H1 (cell line): ENCODE results near the gene COL8A2. TPM values are rescaled to one million over a fixed set of nuclear protein-coding genes. Genes with fewer than 3 reads are reported as not detected.

ENCODE experiments used
- CTCF ChIA-PET: fragments of 300-600 bp; sonication (Branson Sonifier 250); formaldehyde crosslinking; loops from one replicate; lab custom pipeline; 2021; ENCODE audit not compliant: partially characterized antibody; lab: Charles Lee
- POLR2A ChIA-PET: fragments of 300-600 bp; sonication (Branson Sonifier 250); formaldehyde crosslinking; loops from one replicate; lab custom pipeline; 2021; ENCODE audit warnings: inconsistent platforms; ENCODE audit not compliant: partially characterized antibody; lab: Charles Lee
- DNase-seq, 2 experiments: peaks; one replicate each; pipeline versions ENCODE4 v3.0.0 to v3.0.0-alpha.2; 2010 to 2022; ENCODE audit warnings: low spot score in 2 of 2, low read depth in 1 of 2, mixed read lengths in 1 of 2
- FAIRE-seq: peaks from 2 replicates; lab custom pipeline; 2011; peaks lifted over from hg19 to GRCh38; lab: Jason Lieb, UNC
- H2AFZ ChIP-seq: 2 replicates; pipeline ENCODE4 v1.8.1; 2012; ENCODE audit warnings: low read length, inconsistent platforms
- H2AK5ac ChIP-seq: 2 replicates; pipeline ENCODE4 v1.6.1; 2013; ENCODE audit warnings: low read depth, low read length
- H2BK120ac ChIP-seq: replicated peaks from 2 replicates; pipeline ENCODE3; 2013; ENCODE audit warnings: low read depth, low read length, inconsistent platforms
- H2BK12ac ChIP-seq: 2 replicates; pipeline ENCODE4 v1.6.1; 2013; ENCODE audit warnings: low read depth, low read length
- H2BK15ac ChIP-seq: 2 replicates; pipeline ENCODE4 v1.6.1; 2013; ENCODE audit warnings: low read length
- H2BK20ac ChIP-seq: 2 replicates; pipeline ENCODE4 v1.6.1; 2013; ENCODE audit warnings: low read length
- H2BK5ac ChIP-seq: 2 replicates; pipeline ENCODE4 v1.6.1; 2013; ENCODE audit warnings: low read depth, low read length
- H3K14ac ChIP-seq: 2 replicates; pipeline ENCODE4 v1.6.1; 2013; ENCODE audit warnings: inconsistent platforms; ENCODE audit not compliant: insufficient read length
- H3K18ac ChIP-seq: 2 replicates; pipeline ENCODE4 v1.6.1; 2013; ENCODE audit warnings: low read length; ENCODE audit errors: extremely low read depth
- H3K23ac ChIP-seq: 2 replicates; pipeline ENCODE4 v1.6.1; 2013; ENCODE audit warnings: inconsistent platforms; ENCODE audit not compliant: insufficient read length
- H3K23me2 ChIP-seq: 2 replicates; pipeline ENCODE4 v1.6.1; 2013; ENCODE audit warnings: low read depth, low read length
- H3K27ac ChIP-seq: 2 replicates; pipeline ENCODE4 v1.6.1; 2011; ENCODE audit warnings: low read depth, low read length, inconsistent platforms
- H3K27me3 ChIP-seq, 4 experiments: replicated peaks in 1 of 4; 1 replicate in 1 of 4; 2 replicates in 3 of 4; pipeline versions ENCODE4 v1.6.1 to v1.8.1; 2011 to 2013; ENCODE audit warnings: low read length in 3 of 4, mild to moderate bottlenecking in 3 of 4, inconsistent platforms in 2 of 4, mixed read lengths in 2 of 4, moderate library complexity in 1 of 4; ENCODE audit not compliant: control insufficient read depth in 3 of 4, insufficient read depth in 3 of 4; ENCODE audit errors: extremely low read depth in 1 of 4
- H3K36me3 ChIP-seq, 4 experiments: 2 replicates each; pipeline versions ENCODE4 v1.6.1 to v1.8.1; 2011 to 2013; ENCODE audit warnings: mild to moderate bottlenecking in 4 of 4, low read length in 3 of 4, moderate library complexity in 2 of 4, control low read depth in 1 of 4, inconsistent platforms in 1 of 4; ENCODE audit not compliant: insufficient read depth in 4 of 4, control insufficient read depth in 2 of 4
- H3K4ac ChIP-seq: replicated peaks from 2 replicates; pipeline ENCODE3; 2013; ENCODE audit warnings: low read length, low read depth, mixed read lengths, inconsistent platforms; ENCODE audit not compliant: insufficient read length
- H3K4me1 ChIP-seq, 4 experiments: replicated peaks in 1 of 4; 1 replicate in 1 of 4; 2 replicates in 3 of 4; pipeline versions ENCODE4 v1.6.1 to v1.8.1; 2011 to 2013; ENCODE audit warnings: low read length in 3 of 4, inconsistent platforms in 2 of 4, mixed read lengths in 1 of 4; ENCODE audit not compliant: insufficient read depth in 4 of 4, control insufficient read depth in 3 of 4
- H3K4me2 ChIP-seq, 2 experiments: 2 replicates each; pipeline versions ENCODE4 v1.6.1 to v1.8.1; 2011 to 2013; ENCODE audit warnings: low read depth in 2 of 2, low read length in 2 of 2, control low read depth in 1 of 2, inconsistent platforms in 1 of 2, mild to moderate bottlenecking in 1 of 2; ENCODE audit not compliant: insufficient read depth in 1 of 2
- H3K4me3 ChIP-seq, 4 experiments: fragments of 200-600, 300-600 bp in 1 of 4; sonication (generic), shearing (Covaris generic), sonication (Bioruptor Twin) in 1 of 4; 2 replicates each; pipeline versions ENCODE4 v1.5.1 to v1.8.1; 2011 to 2016; ENCODE audit warnings: low read length in 4 of 4, low read depth in 3 of 4, control low read depth in 2 of 4, inconsistent platforms in 2 of 4, mild to moderate bottlenecking in 2 of 4, mixed read lengths in 1 of 4, moderate library complexity in 1 of 4; ENCODE audit not compliant: insufficient read depth in 2 of 4; ENCODE audit errors: extremely low read depth in 1 of 4
- H3K56ac ChIP-seq: replicated peaks from 2 replicates; pipeline ENCODE3; 2013; ENCODE audit warnings: low read depth, mild to moderate bottlenecking, mixed read lengths, low read length, inconsistent platforms; ENCODE audit not compliant: insufficient read length
- H3K79me1 ChIP-seq: 2 replicates; pipeline ENCODE4 v1.6.1; 2013; ENCODE audit warnings: low read depth, low read length, control low read depth
- H3K79me2 ChIP-seq, 2 experiments: 2 replicates each; pipeline versions ENCODE4 v1.6.1 to v1.8.1; 2012 to 2013; ENCODE audit warnings: low read length in 2 of 2, mild to moderate bottlenecking in 2 of 2, inconsistent platforms in 1 of 2; ENCODE audit not compliant: insufficient read depth in 2 of 2, control insufficient read depth in 1 of 2
- H3K9ac ChIP-seq, 4 experiments: replicated peaks in 1 of 4; 1 replicate in 1 of 4; 2 replicates in 3 of 4; pipeline versions ENCODE4 v1.6.1 to v1.8.1; 2011 to 2013; ENCODE audit warnings: low read depth in 3 of 4, low read length in 3 of 4, control low read depth in 2 of 4, mild to moderate bottlenecking in 2 of 4, moderate library complexity in 2 of 4, inconsistent platforms in 1 of 4; ENCODE audit errors: extremely low read depth in 1 of 4
- H3K9me3 ChIP-seq, 2 experiments: 2 replicates each; pipeline versions ENCODE4 v1.6.1 to v1.8.1; 2012 to 2013; ENCODE audit warnings: mild to moderate bottlenecking in 2 of 2, moderate library complexity in 2 of 2, control low read depth in 1 of 2, inconsistent platforms in 1 of 2, low read depth in 1 of 2, low read length in 1 of 2, mixed read lengths in 1 of 2; ENCODE audit not compliant: insufficient read depth in 2 of 2
- H4K20me1 ChIP-seq, 2 experiments: replicated peaks in 1 of 2; 2 replicates each; pipeline versions ENCODE3 to v1.8.1; 2011 to 2013; ENCODE audit warnings: inconsistent platforms in 2 of 2, low read length in 2 of 2, mild to moderate bottlenecking in 1 of 2; ENCODE audit not compliant: insufficient read depth in 2 of 2, control insufficient read depth in 1 of 2
- H4K5ac ChIP-seq: 2 replicates; pipeline ENCODE4 v1.6.1; 2013; ENCODE audit warnings: low read length, low read depth, mixed read lengths, inconsistent platforms; ENCODE audit not compliant: insufficient read length
- H4K8ac ChIP-seq: 2 replicates; pipeline ENCODE4 v1.8.0; 2013; ENCODE audit warnings: mild to moderate bottlenecking, moderate library complexity, low read length, inconsistent platforms; ENCODE audit not compliant: insufficient read depth; ENCODE audit errors: extremely low read depth
- H4K91ac ChIP-seq: replicated peaks from 2 replicates; pipeline ENCODE3; 2013; ENCODE audit warnings: low read length, mixed read lengths, inconsistent platforms; ENCODE audit not compliant: insufficient read length
- BRCA1 ChIP-seq: IDR thresholded peaks from 2 replicates; pipeline ENCODE4 v1.6.1; 2012; ENCODE audit warnings: low read depth, low read length, improper control_type of control experiment
- CBX5 ChIP-seq: fragments of 300-800, 300-1000 bp; sonication (generic); IDR thresholded peaks from 2 replicates; pipeline ENCODE4 v1.7.1; 2016; ENCODE audit warnings: antibody characterized with exemption, low read length, low read depth
- EGR1 ChIP-seq: IDR thresholded peaks from 2 replicates; pipeline ENCODE4 v1.6.1; 2011; ENCODE audit warnings: low read depth, low read length, borderline replicate concordance
- EZH2 ChIP-seq: fragments of 200-600 bp; sonication (generic); IDR thresholded peaks from 2 replicates; pipeline ENCODE4 v1.7.1; 2012; ENCODE audit warnings: low read depth, mild to moderate bottlenecking, moderate library complexity, low read length, inconsistent platforms; ENCODE audit not compliant: severe bottlenecking
- FOSL1 ChIP-seq: IDR thresholded peaks from 2 replicates; pipeline ENCODE4 v1.6.1; 2011; ENCODE audit warnings: mild to moderate bottlenecking, low read depth, low read length, moderate library complexity; ENCODE audit not compliant: insufficient read depth
- GTF2F1 ChIP-seq: IDR thresholded peaks from 2 replicates; pipeline ENCODE4 v1.6.1; 2012; ENCODE audit warnings: low read depth, low read length, improper control_type of control experiment, borderline replicate concordance
- RBBP5 ChIP-seq: IDR thresholded peaks from 2 replicates; pipeline ENCODE4 v1.7.1; 2012; ENCODE audit warnings: low read depth, mild to moderate bottlenecking, inconsistent platforms, low read length, moderate library complexity, borderline replicate concordance
- SAP30 ChIP-seq: fragments of 300-600 bp; sonication (generic); IDR thresholded peaks from 2 replicates; pipeline ENCODE4 v1.7.1; 2012; ENCODE audit warnings: low read length, moderate library complexity, mild to moderate bottlenecking, inconsistent platforms; ENCODE audit not compliant: insufficient read depth, insufficient replicate concordance
- SIX5 ChIP-seq: IDR thresholded peaks from 2 replicates; pipeline ENCODE4 v1.6.1; 2011; ENCODE audit warnings: mild to moderate bottlenecking, low read depth, low read length
- SP1 ChIP-seq: IDR thresholded peaks from 2 replicates; pipeline ENCODE4 v1.6.1; 2011; ENCODE audit warnings: low read depth, low read length
- SP4 ChIP-seq: IDR thresholded peaks from 2 replicates; pipeline ENCODE4 v1.6.1; 2012; ENCODE audit warnings: low read length, inconsistent platforms
- SUZ12 ChIP-seq: fragments of 200-600 bp; sonication (generic); IDR thresholded peaks from 2 replicates; pipeline ENCODE4 v1.6.1; 2012; ENCODE audit warnings: mild to moderate bottlenecking, inconsistent platforms, low read length, moderate library complexity, mixed read lengths
- TAF1 ChIP-seq: IDR thresholded peaks from 2 replicates; pipeline ENCODE4 v1.6.1; 2011; ENCODE audit warnings: mild to moderate bottlenecking, low read depth, low read length
- ZNF274 ChIP-seq: IDR thresholded peaks from 2 replicates; pipeline ENCODE4 v1.7.0; 2012; ENCODE audit warnings: low read length, borderline replicate concordance; ENCODE audit errors: extremely low read depth
- WGBS, 2 experiments: shearing (Covaris generic) in 1 of 2; methylation state at CpG; one replicate each; pipeline versions ENCODE4 v1.1.6 to v1.1.7; 2013 to 2015; ENCODE audit warnings: low lambda C conversion rate in 2 of 2, mixed read lengths in 2 of 2, inconsistent platforms in 1 of 2, low coverage in 1 of 2, missing lambda C conversion rate in 1 of 2; ENCODE audit not compliant: insufficient replicate concordance in 2 of 2, insufficient coverage in 1 of 2, insufficient read length in 1 of 2; ENCODE audit errors: extremely low coverage in 1 of 2, missing lambda C conversion rate in 1 of 2; 5-methylcytosine and 5-hydroxymethylcytosine counted together
- polyA plus RNA-seq, 7 experiments: library from polyadenylated mRNA; depleted of rRNA in 3 of 7; stranded (reverse) in 5 of 7; unstranded in 2 of 7; fragments of >200 nt in 5 of 7; fragments of 200-250 nt in 2 of 7; gene quantifications; 1 replicate in 5 of 7; 2 replicates in 1 of 7; 4 replicates in 1 of 7; pipeline versions ENCODE4 v1.2.1 to v1.2.3, GENCODE V29; 2011 to 2013; ENCODE audit warnings: missing spikeins in 2 of 7, mixed read lengths in 2 of 7
- total RNA-seq: library from RNA; stranded (reverse); fragmentation: NEBNext Ultra II Directional; extraction: Animal tissue kit (Norgen Biotek cat#: 25700); gene quantifications from 2 replicates; pipeline ENCODE4 v1.2.1, GENCODE V29; 2021
- TF ChIP-seq, protein P1 (sequence below): IDR thresholded peaks from 2 replicates; pipeline ENCODE4 v1.6.1; 2012; ENCODE audit warnings: inconsistent platforms

COL8A2 gene
- total and polyA plus RNA-seq, 2 of the 8 experiments (the other 6 are each of a cell fraction or from before 2014, with no cell fraction given), result 2.1 to 2.8 TPM

DNA sequence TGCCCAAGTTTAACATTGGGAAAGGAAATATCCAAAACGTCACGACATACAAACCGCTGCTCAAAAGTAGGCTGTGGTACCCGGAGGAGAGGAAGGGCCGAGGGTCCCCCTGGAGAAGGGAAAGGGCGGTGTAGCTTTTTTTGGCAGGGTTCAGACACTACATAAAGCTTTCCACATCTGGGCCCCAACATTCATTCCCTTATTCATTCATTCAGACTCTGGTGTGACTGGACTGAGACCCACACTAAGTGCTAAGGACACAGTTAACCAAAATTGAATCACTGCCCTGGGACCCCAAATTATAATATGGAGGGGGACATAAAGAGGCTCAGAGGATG, 10.3 kb upstream of the COL8A2 start:
- no peak for DNase-seq
- CTCF ChIA-PET, result interaction anchor here (0.7 to 20.9 kb wide), 30 partner anchors 8 to 246 kb away, joined by 3 to 738 read pairs (median 4); partner anchors contain the start of genes ADPRS, MAP7D1, THRAP3 and TRAPPC3
- H2BK15ac ChIP-seq, result no peak overlapping the region
- no peaks in the 10 kb centered on the region for H3K79me2 ChIP-seq
- no peak overlapping the region for H2BK120ac ChIP-seq
- no peak overlapping the region for H4K8ac ChIP-seq
- H4K91ac ChIP-seq, result no peak overlapping the region
- no peak overlapping the region for H3K4ac ChIP-seq
- H2BK20ac ChIP-seq, result no peak overlapping the region
- H4K5ac ChIP-seq, result no peak overlapping the region
- peaks cover 0 to 3% (median 0%) of the 10 kb centered on the region in 4 experiments; a peak in 4 of 8 replicates for H3K36me3 ChIP-seq
- no peaks in the 10 kb centered on the region for H3K27me3 ChIP-seq
- H3K4me1 ChIP-seq, result peaks cover 0 to 2% (median 0%) of the 10 kb centered on the region in 4 experiments; a peak in 2 of 7 replicates
- H3K14ac ChIP-seq, result no peak overlapping the region
- no peak overlapping the region for H3K4me2 ChIP-seq
- no peak overlapping the region for H3K56ac ChIP-seq
- H3K9ac ChIP-seq, result no peak overlapping the region
- no peaks in the 10 kb centered on the region for H3K23me2 ChIP-seq
- H2AK5ac ChIP-seq, result no peak overlapping the region
- H2BK12ac ChIP-seq, result no peak overlapping the region
- FAIRE-seq, result no peak
- POLR2A ChIA-PET, result interaction anchor here (0.6 to 9.3 kb wide), 5 partner anchors 9 to 78 kb away, joined by 3 to 61 read pairs (median 6); partner anchors contain the start of gene TRAPPC3
- H3K9me3 ChIP-seq, result no peaks in the 10 kb centered on the region
- no peak overlapping the region for H3K23ac ChIP-seq
- no peak overlapping the region for H2BK5ac ChIP-seq
- peaks cover 0 to 2% of the 10 kb centered on the region in 2 experiments for H4K20me1 ChIP-seq
- 81% methylated on average over 3 of the region's 6 CpGs; no CpG with 5 or more reads in 1 of the 2 experiments for WGBS, 2 experiments
- H3K4me3 ChIP-seq, result no peak overlapping the region
- H3K27ac ChIP-seq, result no peak overlapping the region
- H3K79me1 ChIP-seq, result no peaks in the 10 kb centered on the region
- H2AFZ ChIP-seq, result no peak overlapping the region
- H3K18ac ChIP-seq, result no peak overlapping the region
- no peak for TF ChIP-seq SUZ12
- TF ChIP-seq ZNF274, result no peak
- no peak for TF ChIP-seq SP1
- no peak for TF ChIP-seq RBBP5
- no peak for TF ChIP-seq EZH2
- TF ChIP-seq GTF2F1, result no peak
- TF ChIP-seq SP4, result no peak
- no peak for TF ChIP-seq EGR1
- no peak for TF ChIP-seq TAF1
- TF ChIP-seq SIX5, result no peak
- TF ChIP-seq FOSL1, result no peak
- no peak for TF ChIP-seq CBX5
- no peak for TF ChIP-seq SAP30
- TF ChIP-seq, protein P1, sequence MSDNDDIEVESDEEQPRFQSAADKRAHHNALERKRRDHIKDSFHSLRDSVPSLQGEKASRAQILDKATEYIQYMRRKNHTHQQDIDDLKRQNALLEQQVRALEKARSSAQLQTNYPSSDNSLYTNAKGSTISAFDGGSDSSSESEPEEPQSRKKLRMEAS, result no peak
- no peak for TF ChIP-seq BRCA1
